IMR-90 (cell line): ENCODE measurements around the gene RNF114. TPM values are rescaled to one million over a fixed set of nuclear protein-coding genes. Genes with fewer than 3 reads are reported as not detected.

Experiments
- ATAC-seq: fragments of 200-7000 bp; cut with Tn5 transposase; 2 replicates; pipeline ENCODE4 v1.9.1; 2020; ENCODE audit warnings: low read depth, mild to moderate bottlenecking, moderate library complexity
- BruUV-seq: library from RNA; stranded (reverse); fragments of 400-500 nt; replicated peaks from 2 replicates; lab custom pipeline; 2021; lab: Mats Ljungman, UMichigan
- CTCF ChIA-PET: fragments of 300-600 bp; formaldehyde crosslinking; extraction: SDS; loops from one replicate; lab custom pipeline; 2021; ENCODE audit warnings: antibody characterized with exemption; lab: Yijun Ruan, JAX
- POLR2A ChIA-PET: fragments of 300-600 bp; sonication (Branson Sonifier 250); formaldehyde crosslinking; loops from one replicate; lab custom pipeline; 2022; ENCODE audit warnings: antibody characterized with exemption; ENCODE audit not compliant: unreplicated experiment; lab: Charles Lee
- DNase-seq: peaks from one replicate; pipeline ENCODE4 v3.0.0; 2013
- H2AFZ ChIP-seq: replicated peaks from 2 replicates; pipeline ENCODE3; 2013; ENCODE audit warnings: low read length, mild to moderate bottlenecking; ENCODE audit not compliant: poor library complexity
- H2AK5ac ChIP-seq: 2 replicates; pipeline ENCODE4 v1.6.1; 2013; ENCODE audit warnings: low read depth, low read length, inconsistent platforms
- H2AK9ac ChIP-seq: replicated peaks from 2 replicates; pipeline ENCODE3; 2013; ENCODE audit warnings: mild to moderate bottlenecking, low read depth, low read length, moderate library complexity; ENCODE audit not compliant: poor library complexity
- H2BK120ac ChIP-seq: 2 replicates; pipeline ENCODE4 v1.6.1; 2013; ENCODE audit warnings: low read depth, low read length, inconsistent platforms
- H2BK15ac ChIP-seq: 3 replicates; pipeline ENCODE4 v1.6.1; 2013; ENCODE audit warnings: low read depth, low read length, inconsistent platforms
- H2BK20ac ChIP-seq: 2 replicates; pipeline ENCODE4 v1.6.1; 2013; ENCODE audit warnings: low read depth, mild to moderate bottlenecking, inconsistent platforms, low read length, moderate library complexity
- H2BK5ac ChIP-seq: 2 replicates; pipeline ENCODE4 v1.6.1; 2013; ENCODE audit warnings: mild to moderate bottlenecking, low read depth, low read length, inconsistent platforms; ENCODE audit not compliant: poor library complexity, severe bottlenecking
- H3K14ac ChIP-seq: replicated peaks from 2 replicates; pipeline ENCODE4 v1.6.1; 2013; ENCODE audit warnings: low read depth, low read length, inconsistent platforms
- H3K18ac ChIP-seq: 2 replicates; pipeline ENCODE4 v1.6.1; 2013; ENCODE audit warnings: low read depth, low read length, control low read depth
- H3K23ac ChIP-seq: 2 replicates; pipeline ENCODE4 v1.6.1; 2013; ENCODE audit warnings: low read depth, low read length, inconsistent platforms
- H3K27ac ChIP-seq: 2 replicates; pipeline ENCODE4 v1.5.1; 2013; ENCODE audit warnings: mild to moderate bottlenecking, control low read depth, low read length; ENCODE audit not compliant: insufficient read depth
- H3K27me3 ChIP-seq: 2 replicates; pipeline ENCODE4 v1.6.1; 2013; ENCODE audit warnings: low read length; ENCODE audit not compliant: control insufficient read depth, insufficient read depth
- H3K36me3 ChIP-seq: 2 replicates; pipeline ENCODE4 v1.6.1; 2013; ENCODE audit warnings: low read length, mixed read lengths; ENCODE audit not compliant: control insufficient read depth, insufficient read depth
- H3K4ac ChIP-seq: 2 replicates; pipeline ENCODE4 v1.6.1; 2013; ENCODE audit warnings: low read depth, low read length, inconsistent platforms
- H3K4me1 ChIP-seq: 2 replicates; pipeline ENCODE4 v1.6.1; 2013; ENCODE audit warnings: low read length, mixed read lengths; ENCODE audit not compliant: control insufficient read depth, insufficient read depth
- H3K4me2 ChIP-seq: 2 replicates; pipeline ENCODE4 v1.6.1; 2013; ENCODE audit warnings: low read depth, mild to moderate bottlenecking, control low read depth, low read length, moderate library complexity
- H3K4me3 ChIP-seq: 2 replicates; pipeline ENCODE4 v1.5.1; 2013; ENCODE audit warnings: low read depth, mild to moderate bottlenecking, control low read depth, low read length, moderate library complexity; ENCODE audit not compliant: insufficient read depth
- H3K56ac ChIP-seq: 2 replicates; pipeline ENCODE4 v1.6.1; 2013; ENCODE audit warnings: low read length, inconsistent platforms; ENCODE audit not compliant: insufficient read depth; ENCODE audit errors: extremely low read depth
- H3K79me1 ChIP-seq, 2 experiments: 2 replicates each; pipeline ENCODE4 v1.6.1; 2013; ENCODE audit warnings: low read length in 2 of 2, inconsistent platforms in 1 of 2, low read depth in 1 of 2
- H3K9ac ChIP-seq: 2 replicates; pipeline ENCODE4 v1.6.1; 2013; ENCODE audit warnings: low read depth, low read length, control low read depth
- H3K9me1 ChIP-seq: 2 replicates; pipeline ENCODE4 v1.6.1; 2013; ENCODE audit warnings: low read length, inconsistent platforms; ENCODE audit not compliant: insufficient read depth
- H3K9me3 ChIP-seq: 2 replicates; pipeline ENCODE4 v1.6.1; 2013; ENCODE audit warnings: low read length; ENCODE audit not compliant: control insufficient read depth, insufficient read depth
- H4K20me1 ChIP-seq: 2 replicates; pipeline ENCODE4 v1.6.1; 2013; ENCODE audit warnings: low read length, inconsistent platforms; ENCODE audit not compliant: insufficient read depth
- H4K5ac ChIP-seq: 2 replicates; pipeline ENCODE4 v1.6.1; 2013; ENCODE audit warnings: mild to moderate bottlenecking, low read depth, low read length, control low read depth
- H4K8ac ChIP-seq, 2 experiments: 2 replicates each; pipeline ENCODE4 v1.6.1; 2013; ENCODE audit warnings: low read depth in 2 of 2, low read length in 2 of 2, control low read depth in 1 of 2, inconsistent platforms in 1 of 2
- H4K91ac ChIP-seq: 2 replicates; pipeline ENCODE4 v1.6.1; 2013; ENCODE audit warnings: low read depth, low read length, inconsistent platforms; ENCODE audit not compliant: insufficient read depth
- BHLHE40 ChIP-seq: fragments of 150-350 bp; IDR thresholded peaks from 2 replicates; pipeline ENCODE4 v1.6.1; 2016; ENCODE audit warnings: mild to moderate bottlenecking, low read depth, low read length
- CEBPB ChIP-seq: IDR thresholded peaks from 2 replicates; pipeline ENCODE4 v1.6.1; 2012; ENCODE audit warnings: low read depth, low read length, improper control_type of control experiment
- CHD1 ChIP-seq: IDR thresholded peaks from 2 replicates; pipeline ENCODE4 v1.6.1; 2012; ENCODE audit warnings: low read depth, low read length, improper control_type of control experiment
- CTCF ChIP-seq: conservative IDR thresholded peaks from 2 replicates; pipeline ENCODE4 v1.5.1; 2012; ENCODE audit warnings: mild to moderate bottlenecking, low read depth, low read length, improper control_type of control experiment
- ELK1 ChIP-seq: fragments of 150-350 bp; IDR thresholded peaks from 2 replicates; pipeline ENCODE4 v1.6.1; 2016; ENCODE audit warnings: low read depth, mild to moderate bottlenecking, low read length, moderate library complexity, borderline replicate concordance
- FOS ChIP-seq: fragments of 150-350 bp; IDR thresholded peaks from 2 replicates; pipeline ENCODE4 v1.6.1; 2016; ENCODE audit warnings: low read depth, low read length
- MAFK ChIP-seq: IDR thresholded peaks from 2 replicates; pipeline ENCODE4 v1.6.1; 2012; ENCODE audit warnings: low read depth, low read length, improper control_type of control experiment
- MAZ ChIP-seq: IDR thresholded peaks from 2 replicates; pipeline ENCODE4 v1.6.1; 2012; ENCODE audit warnings: low read depth, mild to moderate bottlenecking, low read length, improper control_type of control experiment, moderate library complexity, borderline replicate concordance
- MXI1 ChIP-seq: IDR thresholded peaks from 2 replicates; pipeline ENCODE4 v1.6.1; 2012; ENCODE audit warnings: low read depth, mild to moderate bottlenecking, low read length, moderate library complexity, borderline replicate concordance
- NFE2L2 ChIP-seq: fragments of 150-350 bp; IDR thresholded peaks from 2 replicates; pipeline ENCODE4 v1.6.1; 2016; ENCODE audit warnings: low read depth, mild to moderate bottlenecking, low read length
- POLR2A ChIP-seq: IDR thresholded peaks from 2 replicates; pipeline ENCODE4 v1.6.1; 2012; ENCODE audit warnings: mild to moderate bottlenecking, low read depth, low read length
- RAD21 ChIP-seq: IDR thresholded peaks from 2 replicates; pipeline ENCODE4 v1.6.1; 2012; ENCODE audit warnings: low read length, improper control_type of control experiment
- RCOR1 ChIP-seq: IDR thresholded peaks from 2 replicates; pipeline ENCODE4 v1.6.1; 2012; ENCODE audit warnings: mild to moderate bottlenecking, low read length, improper control_type of control experiment; ENCODE audit not compliant: insufficient replicate concordance
- RFX5 ChIP-seq: IDR thresholded peaks from 2 replicates; pipeline ENCODE4 v1.8.0; 2012; ENCODE audit warnings: low read depth, mild to moderate bottlenecking, low read length, moderate library complexity
- SMC3 ChIP-seq: fragments of 150-350 bp; IDR thresholded peaks from 2 replicates; pipeline ENCODE4 v1.6.1; 2016; ENCODE audit warnings: low read depth, mild to moderate bottlenecking, antibody characterized with exemption, low read length, moderate library complexity
- USF2 ChIP-seq: fragments of 150-350 bp; IDR thresholded peaks from 2 replicates; pipeline ENCODE4 v1.6.1; 2017; ENCODE audit warnings: mild to moderate bottlenecking, antibody characterized with exemption, low read length, low read depth
- WGBS, 2 experiments: methylation state at CpG; one replicate each; pipeline versions ENCODE4 v1.1.5 to v1.1.7; 2013; ENCODE audit warnings: missing lambda C conversion rate in 2 of 2; ENCODE audit not compliant: insufficient read length in 1 of 2; ENCODE audit errors: extremely low coverage in 2 of 2; 5-methylcytosine and 5-hydroxymethylcytosine counted together
- dilution Hi-C: fragments of 300-500 bp; cut with HindIII; formaldehyde crosslinking; loops from one replicate; pipeline ENCODE4 v1.14.3; 2018; ENCODE audit warnings: low sequenced_read_pairs; ENCODE audit not compliant: unreplicated experiment
- in situ Hi-C: fragments of 300-500 bp; cut with MboI; formaldehyde crosslinking; loops from 3 replicates; pipeline ENCODE4 v1.14.3; 2019; ENCODE audit warnings: low sequenced_read_pairs, inconsistent platforms, mixed read lengths
- intact Hi-C: fragments of 100-400 bp; cut with micrococcal nuclease; formaldehyde crosslinking; loops from 2 replicates; pipeline ENCODE4 v1.10.0; 2022
- polyA plus RNA-seq, 3 experiments: library from polyadenylated mRNA; depleted of rRNA; stranded (reverse); fragments of >200 nt; gene quantifications; 2 replicates each; pipeline ENCODE4 v1.2.3, GENCODE V29; 2012; ENCODE audit warnings: low replicate concordance in 1 of 3
- total RNA-seq: library from RNA; depleted of rRNA; stranded (reverse); fragments of >200 nt; gene quantifications from 2 replicates; pipeline ENCODE4 v1.2.3, GENCODE V29; 2012

Gene RNF114
- total and polyA plus RNA-seq, 2 of the 4 experiments (the other 2 are of a cell fraction): 44.6 to 62.3 TPM

DNA sequence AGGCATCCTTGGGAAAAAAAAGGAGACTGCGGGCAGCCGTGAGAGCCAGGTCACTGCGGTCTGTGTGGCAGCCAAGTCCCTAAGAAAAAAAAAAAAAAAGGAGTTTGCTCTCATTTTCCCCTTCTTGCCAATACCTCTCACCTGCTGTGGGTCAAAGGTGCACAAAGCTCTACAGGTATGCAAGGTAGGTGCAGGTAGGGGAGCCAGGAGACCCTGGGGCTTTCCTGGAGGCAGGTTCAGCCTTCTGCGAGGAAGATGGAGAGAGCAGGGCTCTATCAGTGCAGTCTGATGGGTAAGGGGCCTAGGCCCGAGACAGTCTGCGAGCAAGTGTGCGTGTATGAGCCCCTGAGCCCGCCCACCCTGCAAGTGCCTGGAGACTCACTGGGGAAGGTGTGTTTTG, 34.3 kb downstream of the RNF114 start:
- ChIA-PET POLR2A (interaction anchor here (0.7 kb wide), 1 partner anchor 8 kb away, joined by 8 read pairs; no protein-coding TSS in a partner anchor), CTCF (no interaction called here)
- no peak for TF ChIP-seq POLR2A
- TF ChIP-seq CEBPB: no peak
- TF ChIP-seq CTCF: no peak
- no peak for TF ChIP-seq RAD21
- TF ChIP-seq CHD1: no peak
- no peak for TF ChIP-seq MXI1
- no peak for TF ChIP-seq USF2
- no peak for TF ChIP-seq ELK1
- TF ChIP-seq NFE2L2: no peak
- no peak for TF ChIP-seq SMC3
- no peak for TF ChIP-seq RCOR1
- TF ChIP-seq RFX5: no peak
- TF ChIP-seq MAZ: no peak
- no peak for TF ChIP-seq BHLHE40
- no peak for TF ChIP-seq MAFK
- TF ChIP-seq FOS: no peak
- H4K91ac ChIP-seq: no peak overlapping the region
- peaks cover 0 to 11% of the 10 kb centered on the region in 2 experiments; a peak in 1 of 4 replicates for H3K79me1 ChIP-seq
- intact Hi-C loops: no loop called here
- no peak overlapping the region for H2AK9ac ChIP-seq
- no peak overlapping the region for H3K27ac ChIP-seq
- ATAC-seq (no peak), DNase-seq (no peak)
- in situ Hi-C loops: no loop called here
- H3K4me3 ChIP-seq: no peak overlapping the region
- no peak overlapping the region for H2BK15ac ChIP-seq
- dilution Hi-C loops: no loop called here
- no peak overlapping the region for H3K18ac ChIP-seq
- H3K36me3 ChIP-seq: no peaks in the 10 kb centered on the region
- no peak overlapping the region for H2AFZ ChIP-seq
- H4K20me1 ChIP-seq: no peaks in the 10 kb centered on the region
- H4K5ac ChIP-seq: no peak overlapping the region
- H3K4ac ChIP-seq: no peak overlapping the region
- H2BK5ac ChIP-seq: no peak overlapping the region
- H3K56ac ChIP-seq: no peak overlapping the region
- H3K9me3 ChIP-seq: no peaks in the 10 kb centered on the region
- no peak overlapping the region for H4K8ac ChIP-seq
- H3K23ac ChIP-seq: no peak overlapping the region
- H2AK5ac ChIP-seq: no peak overlapping the region
- peaks cover 2% of the 10 kb centered on the region; the same call in 1 of the 2 replicates for H3K4me1 ChIP-seq
- no peak overlapping the region for H3K9ac ChIP-seq
- H2BK20ac ChIP-seq: no peak overlapping the region
- no TSS peak for BruUV-seq
- no peak overlapping the region for H2BK120ac ChIP-seq
- 57% methylated on average over 1 of the region's 8 CpGs; no CpG with 5 or more reads in 1 of the 2 experiments for WGBS, 2 experiments
- peaks cover 7% of the 10 kb centered on the region for H3K9me1 ChIP-seq
- no peaks in the 10 kb centered on the region for H3K27me3 ChIP-seq
- no peak overlapping the region for H3K14ac ChIP-seq
- H3K4me2 ChIP-seq: no peak overlapping the region
